ENCODE measurements around the gene SCGB1C1.
"Not testable (repeated sequence)": the region's sequence is repeated elsewhere in the genome, so short reads cannot be mapped to it uniquely, and the experiment has no call there.

Gene SCGB1C1

DNA sequence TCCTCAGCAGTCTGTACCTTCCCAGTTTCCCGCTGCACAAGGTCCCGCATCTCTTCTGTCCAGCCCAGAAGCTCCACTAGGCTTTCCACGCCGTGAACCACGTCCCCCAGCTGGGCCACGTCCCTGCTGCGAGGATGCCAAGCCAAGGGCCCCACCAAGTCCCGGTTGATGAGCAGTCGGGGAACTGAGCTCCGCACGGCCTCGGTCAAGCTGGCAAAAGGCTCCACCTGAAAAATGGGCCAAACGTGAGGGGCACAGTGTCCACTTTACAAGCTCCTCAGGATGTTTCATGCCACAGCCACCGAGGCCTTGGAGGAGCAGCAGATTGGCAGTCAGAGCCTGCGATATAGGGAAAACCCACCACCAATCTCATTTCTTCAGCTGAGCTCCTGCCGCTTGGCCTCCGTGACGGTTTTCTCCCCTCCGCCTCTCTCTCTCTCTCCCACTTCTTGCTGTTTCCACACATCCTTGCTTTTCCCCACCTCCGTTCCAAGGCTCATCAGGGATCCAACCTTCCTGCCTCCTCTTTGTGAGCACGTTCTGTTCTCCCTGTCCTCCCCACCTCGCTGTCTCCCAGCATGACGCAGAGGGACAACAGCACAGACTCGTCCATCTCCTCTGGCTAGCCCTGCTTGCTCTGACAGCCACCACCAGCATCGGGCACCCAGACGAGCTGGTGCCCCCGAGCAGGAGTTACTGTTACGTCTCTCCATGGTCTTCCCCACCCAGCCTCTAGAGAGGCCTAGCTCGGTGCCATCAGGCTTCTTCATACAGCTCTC is 26.1 kb downstream of the SCGB1C1 start:
- no peak for DNase-seq (ENCODE audit: low read depth)

DNA sequence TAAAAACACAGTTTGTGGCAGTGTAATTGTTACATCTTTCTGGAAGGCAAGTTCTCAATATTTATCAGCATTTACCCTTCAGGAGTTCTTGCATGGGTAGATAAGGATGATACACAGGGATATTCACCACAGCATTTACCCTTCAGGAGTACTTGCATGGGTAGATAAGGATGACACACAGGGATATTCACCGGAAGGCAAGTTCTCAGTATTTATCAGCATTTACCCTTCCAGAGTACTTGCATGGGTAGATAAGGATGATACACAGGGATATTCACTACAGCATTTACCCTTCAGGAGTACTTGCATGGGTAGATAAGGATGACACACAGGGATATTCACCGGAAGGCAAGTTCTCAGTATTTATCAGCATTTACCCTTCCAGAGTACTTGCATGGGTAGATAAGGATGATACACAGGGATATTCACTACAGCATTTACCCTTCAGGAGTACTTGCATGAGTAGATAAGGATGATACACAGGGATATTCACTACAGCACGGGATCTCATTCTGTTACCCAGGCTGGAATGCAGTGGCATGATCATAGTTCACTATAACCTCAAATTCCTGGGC is 27.9 kb downstream of the SCGB1C1 start:
- DNase-seq (ENCODE audit: low read depth): peak; percentile 75

DNA sequence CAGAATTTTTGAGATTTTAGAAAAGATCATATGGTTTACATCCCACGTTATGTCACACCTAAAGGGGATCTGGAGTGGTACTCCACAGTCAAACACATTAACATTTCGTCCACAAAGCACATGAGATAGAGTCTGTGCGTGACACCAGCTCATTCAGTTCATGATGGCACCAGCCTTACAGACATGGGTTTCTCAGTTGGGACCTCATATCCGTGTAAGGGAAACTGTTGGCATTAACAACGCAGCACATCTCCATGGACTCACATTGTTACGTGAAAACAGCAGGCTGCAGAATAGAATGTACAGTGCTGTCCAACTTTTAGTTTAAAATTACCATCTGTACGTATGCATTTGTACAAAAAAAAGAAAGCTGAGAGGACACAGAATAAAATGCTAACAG is 28.7 kb downstream of the SCGB1C1 start:
- DNase-seq (ENCODE audit: low read depth): no peak

DNA sequence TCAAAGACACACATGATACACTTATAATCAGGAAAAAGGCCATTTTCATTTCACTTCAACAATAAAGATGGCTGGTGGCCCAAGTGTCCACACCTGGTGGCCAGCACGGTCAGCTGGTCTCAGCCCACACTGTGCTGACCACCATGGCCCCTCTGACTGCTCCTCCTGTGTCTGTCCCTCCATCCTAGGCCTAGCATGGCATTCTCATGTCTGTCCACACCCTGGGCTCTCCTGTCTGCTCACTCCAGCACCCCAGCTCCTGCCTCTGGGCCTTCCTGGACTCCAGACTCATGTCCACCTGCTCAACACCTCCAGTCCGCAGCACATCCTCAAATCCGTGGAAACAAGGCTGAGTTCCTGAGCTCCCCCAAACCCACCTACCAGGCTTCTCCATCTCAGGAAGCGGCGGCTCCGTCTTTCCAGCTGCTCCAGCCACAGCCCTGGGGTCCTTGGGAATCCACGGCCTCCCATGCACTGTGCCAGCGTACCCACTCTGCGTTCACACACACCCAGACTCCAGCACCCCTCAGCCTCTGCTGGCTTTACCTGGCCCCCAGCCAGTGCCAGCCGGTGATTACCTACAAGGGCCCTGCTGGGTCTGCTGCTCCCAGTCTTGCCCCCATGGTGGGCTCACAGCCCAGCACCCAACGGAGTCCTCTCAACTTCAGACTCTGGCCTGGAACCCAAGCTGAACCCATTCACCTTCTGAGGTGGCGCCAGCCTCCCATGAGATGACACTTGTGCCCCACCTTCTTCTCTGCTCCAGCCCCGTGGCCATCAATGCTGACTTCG is 29.3 kb downstream of the SCGB1C1 start:
- no peak for DNase-seq (ENCODE audit: low read depth)

DNA sequence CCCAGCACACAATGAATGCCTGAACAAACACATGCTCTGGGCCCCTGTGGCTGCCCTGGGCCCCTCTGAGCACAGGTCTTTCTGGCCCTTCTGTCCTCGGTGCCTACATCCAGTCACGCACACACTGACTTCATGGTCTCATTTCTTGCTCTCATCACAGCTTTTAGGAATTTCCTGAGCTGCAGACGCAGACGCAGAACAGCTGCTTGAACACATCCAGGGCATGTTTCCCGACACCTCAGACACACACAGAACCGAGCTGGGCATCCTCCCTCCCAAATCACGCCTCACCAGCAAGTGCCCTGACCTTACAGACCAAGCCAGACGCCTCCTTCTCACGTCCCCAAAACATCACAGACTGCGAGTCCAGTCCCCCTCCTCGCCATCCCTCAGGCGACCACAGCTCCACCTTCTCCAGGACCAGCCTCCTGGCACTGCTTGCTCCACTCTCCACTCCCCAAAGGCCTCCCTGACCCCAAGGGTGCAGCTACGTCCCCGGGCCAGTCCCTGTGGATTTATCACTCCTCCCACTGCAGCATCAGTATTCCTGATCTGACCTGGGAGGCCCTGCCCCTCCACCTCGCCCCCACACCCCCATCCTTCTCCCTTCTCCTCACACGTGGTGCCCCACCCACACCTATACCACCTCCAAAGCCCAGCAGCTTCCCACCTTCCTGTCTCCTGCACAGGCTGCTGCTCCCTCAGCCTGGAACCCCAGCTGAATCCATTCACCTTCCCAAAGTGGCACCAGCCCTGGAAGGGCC is 30.3 kb downstream of the SCGB1C1 start:
- no peak for DNase-seq (ENCODE audit: low read depth)

DNA sequence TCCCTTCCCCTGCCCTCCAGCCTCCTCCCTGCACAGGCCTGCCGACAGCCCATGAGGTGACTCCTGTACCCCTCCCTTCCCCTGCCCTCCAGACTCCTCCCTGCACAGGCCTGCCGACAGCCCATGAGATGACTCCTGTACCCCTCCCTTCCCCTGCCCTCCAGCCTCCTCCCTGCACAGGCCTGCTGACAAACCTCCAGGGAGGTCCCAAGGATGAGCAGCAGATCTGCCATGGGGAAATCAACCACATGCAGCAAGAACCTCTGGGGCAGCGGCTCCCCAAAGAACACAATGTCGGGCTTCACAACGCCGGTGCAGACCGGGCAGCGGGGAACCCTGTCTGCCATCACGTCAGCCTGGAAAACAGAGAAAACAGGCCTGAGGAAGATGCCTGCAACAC is 31.0 kb downstream of the SCGB1C1 start:
- no peak for DNase-seq (ENCODE audit: low read depth)

DNA sequence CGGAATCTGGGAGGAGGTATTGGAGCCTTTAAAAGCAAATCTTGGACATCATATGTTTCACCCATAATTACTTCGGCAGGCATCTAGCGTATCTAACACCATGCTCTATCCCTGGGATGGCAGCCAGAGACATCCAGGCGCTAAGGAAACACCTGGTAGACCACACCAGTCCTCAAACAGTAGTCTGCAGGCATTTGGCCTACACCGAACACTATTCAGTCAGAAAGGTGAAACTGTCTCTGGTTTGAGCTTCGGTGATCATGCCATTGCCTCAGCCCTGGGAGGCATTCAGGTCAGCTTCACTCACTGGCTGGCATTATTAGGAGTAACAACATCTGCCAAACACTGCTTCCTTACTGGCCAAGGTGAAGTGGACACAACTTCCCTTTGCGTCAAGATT is 31.5 kb downstream of the SCGB1C1 start:
- DNase-seq (ENCODE audit: low read depth): no peak

DNA sequence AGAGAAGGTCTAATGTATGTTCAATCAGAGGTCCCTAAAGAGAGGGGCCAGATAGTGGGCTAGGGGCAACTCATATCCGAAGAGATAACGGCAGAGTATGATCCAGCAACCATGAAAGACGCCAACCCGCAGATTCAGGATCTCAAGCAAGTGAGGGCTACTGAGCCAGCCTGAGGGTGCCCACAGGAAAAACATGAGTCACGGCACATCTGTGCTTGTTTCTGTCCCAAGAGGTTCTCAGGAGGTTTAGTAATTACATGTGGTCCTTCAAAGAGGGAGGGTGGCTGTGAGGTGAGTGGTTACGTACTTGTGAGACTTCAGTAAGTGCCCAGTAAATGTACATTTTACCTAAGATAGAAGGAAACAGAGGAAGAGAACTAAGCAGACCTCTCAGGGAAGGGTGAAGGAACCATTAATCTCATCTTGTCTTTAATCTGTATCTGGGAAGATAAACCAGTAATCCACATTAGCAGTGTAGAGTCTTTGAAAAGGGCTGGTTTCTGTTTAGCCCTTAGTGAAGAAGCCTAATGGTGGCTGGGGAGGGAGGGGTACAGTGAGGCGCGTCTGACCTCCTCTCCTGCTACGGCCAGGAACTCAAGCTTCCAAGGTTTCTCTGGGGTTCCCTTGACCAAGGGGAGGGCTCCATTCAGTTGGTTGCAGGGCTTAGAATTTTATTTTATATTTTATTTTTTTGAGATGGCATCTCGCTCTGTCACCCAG is 33.0 kb downstream of the SCGB1C1 start:
- no peak for DNase-seq (ENCODE audit: low read depth)

DNA sequence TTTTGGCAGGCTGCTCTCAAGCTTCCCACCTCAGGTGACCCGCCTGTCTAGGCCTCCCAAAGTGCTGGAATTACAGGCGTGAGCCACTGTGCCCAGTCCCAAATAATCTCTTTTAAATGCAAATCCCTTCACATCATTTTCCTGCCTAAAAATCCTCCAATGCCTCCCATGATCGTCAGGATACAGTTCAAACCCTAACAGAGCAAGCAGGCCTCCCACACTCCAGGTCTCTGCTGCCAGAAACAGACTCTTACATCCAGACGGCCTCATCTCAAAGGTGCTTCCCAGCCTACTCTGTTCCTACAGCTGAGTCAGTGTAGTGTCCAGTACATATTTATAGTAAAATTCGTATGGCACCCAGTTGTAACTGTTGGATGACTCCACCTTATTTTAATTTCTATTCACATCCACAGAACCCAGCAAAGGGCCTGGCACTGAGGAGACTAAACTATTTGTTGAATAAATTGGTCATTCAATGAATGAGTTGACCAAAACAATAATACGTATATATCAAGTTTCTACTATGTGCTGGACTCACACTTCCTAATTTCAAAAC is 35.0 kb downstream of the SCGB1C1 start:
- no peak for DNase-seq (ENCODE audit: low read depth)

DNA sequence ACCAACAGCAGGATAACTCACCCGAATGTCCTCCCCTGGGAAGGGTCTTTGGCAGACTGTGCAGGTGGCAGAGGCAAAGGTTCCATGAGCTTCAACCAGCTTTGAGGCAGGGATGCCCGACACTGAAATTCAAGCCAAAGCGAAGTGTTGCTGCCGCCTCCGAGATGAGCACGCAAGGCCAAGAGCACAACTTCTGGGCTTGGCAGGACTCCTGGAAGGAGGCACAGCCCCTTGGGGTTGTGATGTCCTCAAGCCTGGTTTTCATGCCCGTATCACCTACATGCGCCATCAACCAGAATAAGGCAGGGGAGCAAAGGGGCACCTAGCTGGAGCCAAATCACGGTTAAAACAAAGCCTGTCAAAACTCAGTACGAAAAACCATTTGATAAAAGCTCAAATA is 37.6 kb downstream of the SCGB1C1 start:
- DNase-seq (ENCODE audit: low read depth): no peak

DNA sequence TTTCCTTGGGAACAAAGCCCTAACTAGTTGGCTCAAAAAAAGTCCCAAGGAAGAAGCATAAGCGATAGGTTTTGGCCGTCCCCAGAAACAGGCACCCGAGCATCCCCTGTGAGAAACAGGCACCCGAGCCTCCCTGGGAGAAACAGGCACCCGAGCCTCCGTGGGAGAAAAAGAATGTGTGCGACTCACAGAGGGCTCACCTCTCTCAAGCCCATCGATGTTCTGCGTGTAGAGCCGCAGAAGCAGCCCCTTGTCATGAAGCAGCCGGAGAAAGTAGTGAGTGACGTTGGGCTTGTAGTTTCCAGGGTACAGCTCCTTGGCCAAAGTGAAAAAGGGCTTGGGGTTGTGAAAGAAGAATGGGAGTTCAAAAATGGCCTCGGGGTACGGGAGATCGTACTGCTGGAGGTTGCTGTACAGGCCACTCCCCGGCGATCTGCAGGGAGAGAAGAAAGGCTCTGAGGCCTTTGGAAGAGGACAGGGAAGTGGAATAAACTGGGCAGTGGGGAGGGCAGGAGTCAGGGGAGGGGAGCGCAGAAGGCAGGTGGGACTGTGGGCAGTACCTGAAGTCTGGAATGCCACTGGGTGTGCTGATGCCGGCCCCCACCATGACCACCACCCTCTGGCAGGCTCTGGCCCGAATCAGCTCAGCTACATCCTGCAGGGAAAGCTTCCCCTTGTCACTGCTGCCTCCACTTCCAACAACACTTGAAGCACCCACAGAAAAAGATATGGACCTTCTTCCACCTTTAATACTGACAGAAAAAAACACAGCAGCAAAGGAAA is 40.1 kb downstream of the SCGB1C1 start:
- no peak for DNase-seq (ENCODE audit: low read depth)

DNA sequence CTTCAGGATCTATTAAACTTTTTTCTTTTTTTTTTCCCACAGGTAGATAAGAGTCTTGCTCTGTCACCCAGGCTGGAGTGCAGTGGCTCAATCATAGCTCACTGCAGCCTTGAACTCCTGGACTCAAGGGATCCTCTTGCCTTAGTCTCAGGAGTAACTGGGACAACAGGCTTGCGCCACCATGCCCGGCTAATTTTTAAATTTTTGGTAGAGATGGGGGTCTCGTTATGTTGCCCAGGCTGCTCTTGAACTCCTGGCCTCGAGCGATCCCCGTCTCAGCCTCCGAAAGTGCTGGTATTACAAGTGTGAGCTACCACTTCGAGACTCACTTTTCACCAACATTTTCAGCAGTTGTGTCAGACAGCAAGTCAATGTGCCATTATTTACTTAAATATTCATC is 42.3 kb downstream of the SCGB1C1 start:
- DNase-seq (ENCODE audit: low read depth): no peak

DNA sequence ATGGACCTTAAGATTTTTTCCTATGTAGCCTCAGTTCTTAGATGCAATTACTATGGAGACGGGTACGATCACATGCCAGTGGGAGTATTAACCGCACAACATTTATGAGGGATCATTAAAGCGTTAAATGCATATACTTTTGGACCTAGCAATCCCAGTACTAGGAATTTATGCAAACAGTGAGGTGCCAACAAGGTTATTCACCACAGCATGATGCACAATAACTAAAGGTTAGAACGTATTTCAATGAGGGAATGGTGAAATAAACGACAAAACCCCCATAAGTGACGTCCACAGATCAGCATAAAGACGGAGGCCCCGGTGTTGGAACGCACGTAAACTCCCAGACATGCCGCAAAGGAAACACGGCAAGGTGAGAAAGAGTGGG is 42.7 kb downstream of the SCGB1C1 start:
- DNase-seq (ENCODE audit: low read depth): no peak

DNA sequence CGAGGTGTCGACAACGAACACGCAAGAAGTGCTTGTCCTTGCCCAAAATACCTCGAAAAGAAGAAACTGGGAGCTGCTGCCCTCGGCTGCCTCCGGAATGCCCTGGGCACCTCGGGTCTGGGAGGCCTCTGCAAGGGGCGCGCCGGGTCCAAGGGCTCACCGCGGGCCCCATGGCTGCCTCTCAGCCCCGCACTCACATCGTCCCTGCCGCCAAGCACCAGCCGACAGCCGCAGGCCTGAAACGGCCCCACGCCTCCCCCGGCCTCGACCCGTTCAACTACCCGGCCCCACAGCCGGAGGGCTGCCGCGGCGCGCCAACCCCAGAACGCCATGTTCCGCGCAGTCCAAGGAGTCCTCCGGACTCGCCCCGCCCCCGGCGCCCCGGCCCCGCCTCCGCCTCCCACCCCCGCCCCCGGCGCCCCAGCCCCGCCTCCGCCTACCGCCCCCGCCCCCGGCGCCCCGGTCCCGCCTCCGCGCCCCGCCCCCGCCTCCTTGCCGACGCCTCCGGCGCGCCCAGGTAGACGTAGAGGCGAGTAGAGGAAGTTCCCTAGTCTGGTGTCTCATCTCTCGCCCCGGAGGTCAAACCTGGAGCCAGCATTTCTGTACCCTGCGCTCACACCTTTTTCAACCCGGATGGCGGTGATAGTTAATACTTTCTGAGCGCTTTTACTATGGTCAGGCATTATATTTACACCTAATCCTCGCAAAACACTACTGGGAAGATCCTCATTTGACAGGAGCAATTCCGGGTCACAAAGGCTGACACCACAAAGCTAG is 43.3 kb downstream of the SCGB1C1 start, which contains the start of gene SIRT3:
Gene SIRT3 (minus strand): TSS at position 346 of the 777 bp plus-strand sequence. CDS start 14 bp downstream, at position 332.
- DNase-seq (ENCODE audit: low read depth): no peak

DNA sequence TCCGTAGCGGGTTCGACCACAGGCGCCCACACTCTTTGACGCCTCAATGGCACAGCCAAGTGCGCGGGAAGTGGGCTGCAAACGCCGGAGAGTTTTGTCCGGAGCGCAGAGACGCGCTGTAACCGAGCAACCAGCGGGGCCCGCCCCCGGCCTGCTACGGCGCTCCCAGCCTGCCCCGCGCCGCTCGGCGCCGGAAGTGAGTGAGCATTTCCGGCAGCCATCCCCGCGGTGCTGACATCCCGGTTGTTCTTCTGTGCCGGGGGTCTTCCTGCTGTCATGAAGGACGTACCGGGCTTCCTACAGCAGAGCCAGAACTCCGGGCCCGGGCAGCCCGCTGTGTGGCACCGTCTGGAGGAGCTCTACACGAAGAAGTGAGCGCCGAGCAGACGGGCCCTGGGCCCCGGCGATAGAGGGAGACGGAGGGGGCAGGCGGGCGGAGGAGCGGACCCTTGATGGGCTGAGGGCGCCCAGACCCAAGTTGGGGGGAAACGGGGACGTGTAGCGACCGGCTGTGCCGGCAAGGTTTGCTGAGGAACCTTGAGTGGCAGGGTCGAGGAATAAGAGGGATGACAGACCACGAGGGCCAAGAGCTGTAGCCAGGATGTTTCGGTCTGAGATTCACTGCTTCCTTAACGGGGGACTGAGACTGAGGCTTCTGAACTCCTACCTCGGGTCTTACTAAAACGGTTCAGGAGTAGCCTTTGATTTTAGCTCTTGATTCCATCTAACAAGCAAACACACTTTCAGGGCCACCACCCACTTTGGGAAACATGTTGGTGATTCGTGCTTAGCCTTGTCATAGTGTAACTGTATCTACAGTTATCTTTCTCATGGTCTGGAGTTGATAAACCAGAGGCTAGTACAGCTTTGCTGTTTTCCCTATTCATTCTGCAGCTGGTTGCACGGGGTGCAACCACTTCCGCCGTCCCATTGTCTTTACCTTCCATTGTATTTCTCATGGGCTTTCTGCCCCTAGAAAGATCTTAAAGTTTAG is 44.2 kb downstream of the SCGB1C1 start, which contains the start of gene PSMD13:
Gene PSMD13 (plus strand): TSS at position 203 of the 994 bp plus-strand sequence. CDS start 74 bp downstream, at position 277.
- DNase-seq (ENCODE audit: low read depth): peak; percentile 41

DNA sequence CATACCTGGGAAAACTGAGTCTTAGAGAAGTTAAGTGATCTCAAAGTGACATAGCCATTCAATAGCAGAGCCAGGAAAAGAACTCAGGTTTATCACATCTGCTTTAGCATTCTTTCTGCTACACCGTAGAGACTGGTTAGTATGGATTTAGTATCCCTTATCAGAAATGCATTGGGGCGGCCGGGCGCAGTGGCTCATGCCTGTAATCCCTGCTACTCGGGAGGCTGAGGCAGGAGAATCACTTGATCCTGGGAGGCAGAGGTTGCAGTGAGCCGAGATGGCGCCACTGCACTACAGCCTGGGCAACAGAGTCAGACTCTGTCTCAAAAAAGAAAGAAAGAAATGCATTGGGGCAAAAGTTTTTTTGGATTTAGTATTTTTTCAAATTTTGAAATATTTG is 45.5 kb downstream of the SCGB1C1 start:
- not testable (repeated sequence) for DNase-seq (ENCODE audit: low read depth)

DNA sequence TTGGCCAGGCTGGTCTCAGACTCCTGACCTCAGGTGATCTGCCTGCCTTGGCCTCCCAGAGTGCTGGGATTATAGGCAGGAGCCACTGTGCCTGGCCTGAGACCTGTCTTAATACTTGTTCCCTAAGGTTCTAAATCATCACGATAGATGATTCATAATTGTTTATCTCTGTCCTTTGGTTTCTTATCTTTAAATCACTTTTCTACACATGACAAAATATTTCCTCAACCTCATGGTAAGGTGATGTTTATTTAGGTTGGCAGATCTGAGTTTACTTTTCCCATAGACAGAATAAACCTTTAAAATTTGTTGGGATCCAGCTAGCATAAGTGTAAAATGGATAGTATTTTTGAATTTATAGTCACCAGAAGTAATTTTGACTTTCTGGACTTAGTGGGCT is 47.4 kb downstream of the SCGB1C1 start:
- no peak for DNase-seq (ENCODE audit: low read depth)

DNA sequence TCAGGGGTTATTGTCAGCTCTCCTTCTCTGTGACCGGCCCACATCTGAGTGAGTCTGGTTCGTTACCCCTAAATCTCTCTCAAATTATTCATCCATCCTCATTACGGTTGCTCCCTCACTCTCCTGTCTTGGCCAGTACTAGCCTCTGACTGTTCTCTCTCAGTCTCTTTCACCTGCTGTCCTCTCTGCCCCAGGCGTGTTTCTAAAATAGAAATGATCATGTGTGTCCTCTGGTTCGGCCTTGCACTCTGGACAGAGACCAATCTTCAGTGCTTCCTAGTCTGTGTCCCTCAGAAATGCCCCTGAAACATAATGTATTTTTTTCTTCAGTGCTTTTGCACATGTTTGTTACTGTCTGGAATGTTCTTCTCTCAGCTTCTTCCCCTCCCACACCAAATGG is 48.8 kb downstream of the SCGB1C1 start:
- no peak for DNase-seq (ENCODE audit: low read depth)

All from CMK (cell line).